Measurements from ENCODE around the gene IL17F.

DNA sequence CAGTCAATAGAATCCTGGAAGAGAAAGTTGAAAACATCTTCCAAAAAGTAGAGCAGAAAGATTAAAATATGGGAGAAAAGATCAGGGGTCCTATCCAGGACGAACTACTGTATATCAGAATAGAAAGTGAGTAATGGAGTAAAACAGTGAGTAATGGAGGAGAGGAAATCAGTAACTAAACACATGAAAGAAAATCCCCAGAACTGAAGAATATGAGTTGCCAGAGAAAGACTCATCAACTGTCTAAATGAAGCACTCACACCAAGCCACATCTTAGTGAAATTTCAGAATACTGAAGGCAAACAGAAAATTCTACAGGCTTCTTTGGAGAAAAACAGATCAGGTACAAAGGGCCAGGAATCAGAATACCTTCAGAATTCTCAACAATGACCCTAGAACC is 43.3 kb downstream of the IL17F start:
- TF ChIP-seq YY1 (IDR thresholded peaks at IDR 0.05; ENCODE audit: insufficient read depth, insufficient read length) (no peak), SUZ12 (IDR thresholded peaks at IDR 0.05; ENCODE audit: extremely low read depth, insufficient read depth, insufficient read length) (no peak), ZNF274 (IDR thresholded peaks at IDR 0.05; ENCODE audit: low read depth, low read length) (no peak)

All from NT2/D1 (cell line).